Epithelial cell of esophagus (primary cell): ENCODE results near the gene NDRG4.

Experiments
- DNase-seq: peaks from one replicate; pipeline ENCODE4 v3.0.0; 2010; ENCODE audit warnings: low read depth
- H3K4me3 ChIP-seq: 2 replicates; pipeline ENCODE4 v1.5.1; 2011; ENCODE audit warnings: mild to moderate bottlenecking, low read length, control low read depth
- TF ChIP-seq, protein P1 (sequence below): IDR thresholded peaks from 2 replicates; pipeline ENCODE4 v1.5.1; 2011; ENCODE audit warnings: low read depth, mild to moderate bottlenecking, low read length, control low read depth, inconsistent platforms; ENCODE audit not compliant: insufficient read depth; ENCODE audit errors: missing control alignments

Gene NDRG4

DNA sequence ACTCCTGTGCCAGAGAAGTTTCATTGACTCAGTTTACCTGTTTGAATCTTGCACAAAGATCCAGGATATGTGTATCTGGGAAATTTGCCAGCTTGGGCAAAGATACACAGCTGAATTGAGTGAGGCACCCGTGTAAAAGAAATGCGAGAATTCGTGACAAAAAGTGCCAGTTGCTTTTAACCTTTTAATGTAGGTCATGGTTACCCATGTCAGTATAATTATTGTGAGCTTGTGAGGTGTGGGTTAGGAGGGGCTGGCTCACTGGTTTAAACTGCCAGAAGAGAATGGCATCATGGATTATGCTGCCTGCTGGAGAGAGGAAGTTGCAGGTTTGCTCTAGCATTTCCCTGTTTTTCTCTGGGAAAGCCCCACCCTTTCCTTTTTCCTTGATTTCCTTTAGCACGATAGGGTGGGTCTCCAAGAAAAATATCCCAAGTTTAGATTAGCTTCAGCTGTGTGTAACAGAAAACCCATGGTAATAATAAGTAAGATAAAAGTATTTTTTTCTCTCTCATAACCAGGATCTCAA lies 24.8 kb upstream of the NDRG4 start:
- DNase-seq: no peak
- TF ChIP-seq, protein P1, sequence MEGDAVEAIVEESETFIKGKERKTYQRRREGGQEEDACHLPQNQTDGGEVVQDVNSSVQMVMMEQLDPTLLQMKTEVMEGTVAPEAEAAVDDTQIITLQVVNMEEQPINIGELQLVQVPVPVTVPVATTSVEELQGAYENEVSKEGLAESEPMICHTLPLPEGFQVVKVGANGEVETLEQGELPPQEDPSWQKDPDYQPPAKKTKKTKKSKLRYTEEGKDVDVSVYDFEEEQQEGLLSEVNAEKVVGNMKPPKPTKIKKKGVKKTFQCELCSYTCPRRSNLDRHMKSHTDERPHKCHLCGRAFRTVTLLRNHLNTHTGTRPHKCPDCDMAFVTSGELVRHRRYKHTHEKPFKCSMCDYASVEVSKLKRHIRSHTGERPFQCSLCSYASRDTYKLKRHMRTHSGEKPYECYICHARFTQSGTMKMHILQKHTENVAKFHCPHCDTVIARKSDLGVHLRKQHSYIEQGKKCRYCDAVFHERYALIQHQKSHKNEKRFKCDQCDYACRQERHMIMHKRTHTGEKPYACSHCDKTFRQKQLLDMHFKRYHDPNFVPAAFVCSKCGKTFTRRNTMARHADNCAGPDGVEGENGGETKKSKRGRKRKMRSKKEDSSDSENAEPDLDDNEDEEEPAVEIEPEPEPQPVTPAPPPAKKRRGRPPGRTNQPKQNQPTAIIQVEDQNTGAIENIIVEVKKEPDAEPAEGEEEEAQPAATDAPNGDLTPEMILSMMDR: no peak
- H3K4me3 ChIP-seq: no peak overlapping the region

DNA sequence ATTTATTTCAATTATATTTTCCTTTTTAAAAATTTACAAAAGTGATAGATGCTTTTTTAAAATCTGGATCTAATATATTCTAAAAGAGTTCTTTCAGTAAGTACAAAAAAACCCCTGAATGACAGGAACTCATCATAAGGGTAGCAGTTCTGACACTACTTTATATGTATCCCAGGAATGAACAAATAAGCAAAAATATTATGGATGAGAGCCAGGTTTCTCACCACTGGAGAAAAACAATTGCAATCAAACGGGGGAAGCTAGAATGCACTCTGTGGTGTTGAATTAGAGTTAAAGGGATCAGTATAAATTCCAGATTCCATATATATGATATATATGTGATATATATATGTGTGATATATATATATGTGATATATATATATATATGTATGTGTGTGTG lies 23.2 kb upstream of the NDRG4 start:
- no peak for DNase-seq
- TF ChIP-seq, protein P1: no peak
- H3K4me3 ChIP-seq: no peak overlapping the region

- TF ChIP-seq, protein P1: no peak
- DNase-seq: no peak
- no peak overlapping the region for H3K4me3 ChIP-seq
Measured at GRCh38 chr16:58478427-58478826, 21.5 kb upstream of the NDRG4 start.

DNA sequence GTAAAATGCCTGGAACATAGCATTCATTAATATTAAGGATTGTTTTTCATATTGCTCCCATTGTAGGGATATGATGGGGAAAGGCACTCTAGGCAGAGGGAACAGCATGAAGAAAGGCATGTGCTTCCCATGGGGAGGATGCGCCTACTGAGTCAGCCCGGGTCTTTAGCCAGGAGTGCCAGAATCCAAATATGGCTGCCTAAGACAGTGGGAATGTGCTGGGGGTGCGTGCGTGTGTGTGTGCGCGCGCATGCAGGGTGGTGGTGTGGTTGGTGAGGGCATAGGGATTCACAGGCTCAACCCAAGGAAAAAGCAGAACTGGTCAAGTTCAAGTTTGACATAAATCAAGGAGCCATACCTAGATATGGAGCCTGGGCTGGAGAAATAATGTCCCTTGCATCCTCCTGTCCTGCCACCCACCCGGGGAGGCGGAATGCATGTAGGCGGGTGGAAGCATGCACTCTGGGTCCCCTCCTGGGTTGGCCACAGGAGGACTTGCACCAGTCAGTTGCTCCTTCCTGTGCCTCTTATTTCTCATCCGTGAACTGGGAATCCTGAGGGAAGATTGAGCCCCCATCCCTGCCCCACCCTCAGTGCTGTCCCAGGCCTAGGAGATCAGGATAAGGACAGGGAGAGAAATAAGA lies 18.6 kb upstream of the NDRG4 start:
- no peak for DNase-seq
- H3K4me3 ChIP-seq: no peak overlapping the region
- TF ChIP-seq, protein P1: no peak

GRCh38 chr16:58481931-58482330 lies 18.0 kb upstream of the NDRG4 start:
- TF ChIP-seq, protein P1: no peak
- DNase-seq: no peak
- H3K4me3 ChIP-seq: no peak overlapping the region

- no peak overlapping the region for H3K4me3 ChIP-seq
- TF ChIP-seq, protein P1: no peak
- no peak for DNase-seq
Measured at GRCh38 chr16:58485184-58485887, 14.6 kb upstream of the NDRG4 start.
